ENCODE data around the gene SPATA13. TPM values are rescaled to one million over a fixed set of nuclear protein-coding genes. Genes with fewer than 3 reads are reported as not detected.

SPATA13 gene
- total and polyA plus RNA-seq, 8 donors: 3.6 to 156 (median 48.6) TPM

DNA sequence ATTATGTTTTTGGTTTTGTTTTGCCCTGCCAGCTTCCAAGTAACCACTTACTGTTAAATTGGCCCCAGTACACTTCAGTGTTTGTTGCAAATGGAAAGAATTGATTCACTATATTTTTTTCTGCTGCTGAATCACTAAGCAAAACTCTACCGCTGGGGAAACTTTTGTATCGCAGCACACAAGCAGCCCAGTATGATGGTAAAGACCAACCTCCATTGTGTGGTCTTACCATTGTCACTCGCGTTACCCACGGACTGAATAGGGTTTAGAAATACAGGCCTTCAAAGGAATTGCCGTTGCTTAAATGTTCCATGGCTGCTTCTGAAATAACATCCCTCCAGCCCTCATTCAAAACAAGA, 7.9 kb downstream of the SPATA13 start:
- DNase-seq: no peak
- peaks cover 0 to 30% (median 24%) of the 10 kb centered on the region in 4 donors for H3K36me3 ChIP-seq
- no peaks in the 10 kb centered on the region for H3K27me3 ChIP-seq
- no peak for TF ChIP-seq POLR2AphosphoS5 (IDR thresholded peaks at IDR 0.05)
- H3K9me3 ChIP-seq: no peaks in the 10 kb centered on the region
- WGBS, 5 donors: 49 to 75% (median 73%) methylated on average over 6 of the region's 6 CpGs
- peaks cover 0 to 43% (median 22%) of the 10 kb centered on the region in 4 donors for H3K4me1 ChIP-seq
- intact Hi-C loops (cut with DNase I; ENCODE audit: low total_unique reads): no loop called here
- H3K4me3 ChIP-seq: no peak overlapping the region
- H3K27ac ChIP-seq: peak overlapping the region in 4 of 5 donors; percentile 29 to 62 (median 44)

GRCh38 chr13:24168979-24169378, 8.5 kb downstream of the SPATA13 start:
- H3K9me3 ChIP-seq: no peaks in the 10 kb centered on the region
- H3K4me1 ChIP-seq: peaks cover 0 to 43% (median 20%) of the 10 kb centered on the region in 4 donors
- TF ChIP-seq POLR2A (IDR thresholded peaks at IDR 0.05) (no peak), CTCF (IDR thresholded peaks at IDR 0.05) (no peak), EP300 (IDR thresholded peaks at IDR 0.05) (no peak), POLR2AphosphoS5 (IDR thresholded peaks at IDR 0.05) (no peak)
- no peak overlapping the region for H3K4me3 ChIP-seq
- DNase-seq: no peak
- 48 to 67% (median 65%) methylated on average over 5 of the region's 5 CpGs for WGBS, 5 donors
- intact Hi-C loops (cut with DNase I; ENCODE audit: low total_unique reads): no loop called here
- H3K36me3 ChIP-seq: peaks cover 0 to 30% (median 24%) of the 10 kb centered on the region in 4 donors
- H3K27me3 ChIP-seq: no peaks in the 10 kb centered on the region
- peak overlapping the region in 4 of 5 donors; percentile 27 to 62 (median 44) for H3K27ac ChIP-seq

- WGBS, 5 donors: 91 to 96% (median 93%) methylated on average over 4 of the region's 4 CpGs
- H3K4me3 ChIP-seq: no peak overlapping the region
- H3K27ac ChIP-seq: no peak overlapping the region
- H3K36me3 ChIP-seq: peaks cover 0 to 6% (median 2%) of the 10 kb centered on the region in 4 donors
- peaks cover 14 to 65% (median 29%) of the 10 kb centered on the region in 4 donors for H3K4me1 ChIP-seq
- no peaks in the 10 kb centered on the region for H3K27me3 ChIP-seq
- intact Hi-C loops (cut with DNase I; ENCODE audit: low total_unique reads): no loop called here
- no peaks in the 10 kb centered on the region for H3K9me3 ChIP-seq
- DNase-seq: no peak
- no peak for TF ChIP-seq CTCF (IDR thresholded peaks at IDR 0.05)
- no peak for TF ChIP-seq EP300 (IDR thresholded peaks at IDR 0.05)
- TF ChIP-seq POLR2AphosphoS5 (IDR thresholded peaks at IDR 0.05): no peak
- no peak for TF ChIP-seq POLR2A (IDR thresholded peaks at IDR 0.05)
Observed at GRCh38 chr13:24172071-24172470, 11.6 kb downstream of the SPATA13 start.

DNA sequence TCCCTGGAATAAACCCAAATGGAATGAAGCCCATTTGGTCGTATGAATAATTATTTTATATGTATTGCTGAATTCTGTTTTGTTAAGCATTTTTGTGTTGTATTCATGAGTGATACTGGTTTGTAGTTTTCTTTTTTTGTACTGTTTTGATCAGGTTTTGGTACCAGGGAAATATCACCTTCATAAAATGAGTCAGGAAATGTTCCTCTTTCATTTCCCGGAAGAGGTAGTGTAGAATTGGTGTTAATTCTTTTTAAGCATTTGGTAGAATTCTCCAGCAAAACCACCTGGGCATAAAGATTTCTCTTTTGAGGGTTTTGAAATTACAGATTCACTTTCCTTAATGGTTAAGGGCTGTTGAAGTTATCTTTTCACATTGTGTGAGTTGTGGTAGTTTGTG, 13.3 kb downstream of the SPATA13 start:
- TF ChIP-seq POLR2AphosphoS5 (IDR thresholded peaks at IDR 0.05) (no peak), CTCF (IDR thresholded peaks at IDR 0.05) (no peak)
- no peak for DNase-seq
- Histone ChIP-seq H3K9me3 (no peaks in the 10 kb centered on the region), H3K4me3 (no peak overlapping the region), H3K36me3 (no peaks in the 10 kb centered on the region), H3K27ac (no peak overlapping the region), H3K4me1 (peaks cover 14 to 56% (median 24%) of the 10 kb centered on the region in 4 donors), H3K27me3 (no peaks in the 10 kb centered on the region)
- WGBS, 5 donors: 43 to 49% (median 45%) methylated on average over 2 of the region's 2 CpGs
- intact Hi-C loops (cut with DNase I; ENCODE audit: low total_unique reads): no loop called here

DNA sequence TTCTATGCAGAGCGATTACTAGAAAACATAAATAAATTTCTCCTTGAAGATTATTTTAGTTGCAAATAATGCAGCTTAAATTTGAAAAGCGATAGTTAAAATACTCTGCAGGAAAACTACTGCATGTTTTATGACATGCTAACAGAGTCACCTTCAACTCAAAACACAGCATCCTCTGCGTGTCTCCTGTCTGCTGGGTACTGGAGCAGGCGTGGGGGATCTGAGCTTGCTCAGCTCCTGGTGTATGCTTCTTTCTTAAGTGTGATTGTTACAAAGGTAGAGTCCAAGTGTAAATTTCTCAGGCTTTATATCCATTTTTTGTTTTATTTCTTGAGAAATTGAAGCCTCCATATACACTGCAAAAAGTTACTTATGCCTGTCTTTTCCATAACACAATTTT, 15.3 kb downstream of the SPATA13 start:
- intact Hi-C loops (cut with DNase I; ENCODE audit: low total_unique reads): no loop called here
- TF ChIP-seq CTCF (IDR thresholded peaks at IDR 0.05) (no peak), EP300 (IDR thresholded peaks at IDR 0.05) (no peak), POLR2AphosphoS5 (IDR thresholded peaks at IDR 0.05) (no peak), POLR2A (IDR thresholded peaks at IDR 0.05) (no peak)
- Histone ChIP-seq H3K4me3 (no peak overlapping the region), H3K27me3 (no peaks in the 10 kb centered on the region), H3K36me3 (no peaks in the 10 kb centered on the region), H3K9me3 (no peaks in the 10 kb centered on the region), H3K4me1 (peaks cover 14 to 57% (median 28%) of the 10 kb centered on the region in 4 donors), H3K27ac (peak overlapping the region in 2 of 5 donors; percentile 3 to 6)
- no peak for DNase-seq
- WGBS, 5 donors: 82 to 92% (median 87%) methylated on average over 4 of the region's 4 CpGs

Data from stomach (tissue), 9 donors.